ENCODE results near the gene APLN. TPM values are rescaled to one million over a fixed set of nuclear protein-coding genes. Genes with fewer than 3 reads are reported as not detected.
A peak's percentile ranks its signal among the peaks of the same experiment; 100 is the strongest.

APLN gene
- total RNA-seq, 6 experiments from 2014 or later, result 0.09 to 0.37 (median 0.27) TPM; not detected in 1

- Mint-ChIP-seq H3K27me3 (ENCODE audit: insufficient read depth) (peaks cover 3% of the 10 kb centered on the region), H3K9me3 (no peaks in the 10 kb centered on the region)
These were observed 25.1 kb upstream of the APLN start for GRCh38 chrX:129679901-129680300.

GRCh38 chrX:129678614-129679195, 23.9 kb upstream of the APLN start:
- DNase-seq, result no peak
- Mint-ChIP-seq H3K4me3 (peak overlapping the region; percentile 68), H3K4me1 (ENCODE audit: low read depth) (peaks cover 16% of the 10 kb centered on the region; the same call in 1 of the 2 replicates), H3K27ac (no peak overlapping the region; the same call in 1 of the 2 replicates), H3K36me3 (ENCODE audit: low read depth) (no peaks in the 10 kb centered on the region), H3K9me3 (no peaks in the 10 kb centered on the region), H3K27me3 (ENCODE audit: insufficient read depth) (peaks cover 3% of the 10 kb centered on the region)
- no peak for TF ChIP-seq CTCF (IDR thresholded peaks at IDR 0.05)

More at GRCh38 chrX:129679901-129680300, 25.1 kb upstream of the APLN start:
- Mint-ChIP-seq H3K4me3 (no peak overlapping the region), H3K4me1 (ENCODE audit: low read depth) (peaks cover 16% of the 10 kb centered on the region; the same call in 1 of the 2 replicates), H3K36me3 (ENCODE audit: low read depth) (no peaks in the 10 kb centered on the region), H3K27ac (no peak overlapping the region)
- no peak for TF ChIP-seq CTCF (IDR thresholded peaks at IDR 0.05)
- DNase-seq, result no peak

GRCh38 chrX:129667412-129667811, 12.7 kb upstream of the APLN start:
- Mint-ChIP-seq H3K27ac (no peak overlapping the region), H3K27me3 (ENCODE audit: insufficient read depth) (no peaks in the 10 kb centered on the region), H3K4me1 (ENCODE audit: low read depth) (peaks cover 46% of the 10 kb centered on the region), H3K4me3 (no peak overlapping the region), H3K36me3 (ENCODE audit: low read depth) (no peaks in the 10 kb centered on the region), H3K9me3 (0 out of 2 replicates have a peak, but pooled peaks cover 4% of the 10 kb centered on the region)
- no peak for TF ChIP-seq CTCF (IDR thresholded peaks at IDR 0.05)
- no peak for DNase-seq

- Mint-ChIP-seq H3K4me1 (ENCODE audit: low read depth) (peaks cover 46% of the 10 kb centered on the region), H3K27me3 (ENCODE audit: insufficient read depth) (no peaks in the 10 kb centered on the region), H3K27ac (peak overlapping the region; percentile 86), H3K36me3 (ENCODE audit: low read depth) (no peaks in the 10 kb centered on the region), H3K9me3 (0 out of 2 replicates have a peak, but pooled peaks cover 4% of the 10 kb centered on the region), H3K4me3 (peak overlapping the region; percentile 80)
- peak; percentile 55 for DNase-seq
- TF ChIP-seq CTCF (IDR thresholded peaks at IDR 0.05), result no peak
These were observed 11.3 kb upstream of the APLN start for GRCh38 chrX:129665916-129666644.

- Mint-ChIP-seq H3K4me3 (no peak overlapping the region; the same call in 1 of the 2 replicates), H3K36me3 (ENCODE audit: low read depth) (no peaks in the 10 kb centered on the region)
- TF ChIP-seq CTCF (IDR thresholded peaks at IDR 0.05), result no peak
These were observed 8.4 kb upstream of the APLN start for GRCh38 chrX:129663171-129663570.

More at GRCh38 chrX:129663171-129663570, 8.4 kb upstream of the APLN start:
- Mint-ChIP-seq H3K4me1 (ENCODE audit: low read depth) (peaks cover 36% of the 10 kb centered on the region), H3K27me3 (ENCODE audit: insufficient read depth) (no peaks in the 10 kb centered on the region), H3K9me3 (0 out of 2 replicates have a peak, but pooled peaks cover 4% of the 10 kb centered on the region), H3K27ac (no peak overlapping the region)
- DNase-seq, result no peak

Measured in HFFc6 (cell line).